ENCODE results near the gene UBE2J2. TPM values are rescaled to one million over a fixed set of nuclear protein-coding genes. Genes with fewer than 3 reads are reported as not detected.

UBE2J2 gene
- total and polyA plus RNA-seq, 2 of the 13 experiments (the other 11 are each of a cell fraction or from before 2014, with no cell fraction given) = 25.4 to 29.4 TPM

DNA sequence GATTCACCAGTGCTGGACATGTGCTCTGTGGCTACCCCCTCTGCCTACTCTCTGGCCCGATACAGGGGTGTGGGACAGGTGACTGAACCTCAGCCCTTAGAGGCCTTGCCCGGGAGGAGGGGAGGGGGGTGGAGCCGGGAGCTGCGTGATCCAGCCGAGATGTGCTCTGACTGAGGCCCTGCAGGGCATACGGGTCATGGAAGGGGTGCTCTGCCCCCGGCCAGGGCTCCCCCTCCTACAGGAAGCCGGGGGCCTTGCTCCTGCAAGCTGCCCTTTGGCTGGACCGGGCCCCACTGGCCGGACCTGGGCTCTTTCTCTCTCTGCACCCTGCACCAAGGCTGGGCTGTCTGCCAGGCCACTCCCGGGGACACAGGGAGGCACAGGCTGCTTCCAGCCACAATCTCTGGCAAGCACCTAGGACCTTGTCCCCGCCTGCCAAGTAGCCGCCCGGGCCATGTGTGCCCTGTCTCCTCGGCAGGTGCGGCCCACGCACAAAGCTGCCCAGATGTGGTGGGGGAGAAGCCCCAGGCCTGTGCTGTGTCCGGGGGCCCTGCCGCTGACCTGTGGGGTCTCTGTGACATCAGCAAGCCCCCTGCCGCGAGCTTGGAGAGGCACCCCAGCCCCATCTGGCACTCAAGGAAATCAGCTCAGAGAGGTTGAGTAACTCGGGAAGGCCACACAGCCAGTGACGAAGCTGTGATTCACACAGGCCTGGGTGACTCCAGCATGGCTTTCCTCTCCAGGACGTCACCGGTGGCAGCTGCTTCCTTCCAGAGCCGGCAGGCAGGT, 8.1 kb upstream of the UBE2J2 start (continued):
- TF ChIP-seq ZNF646 (CRISPR knock-in tag; IDR thresholded peaks at IDR 0.05) (no peak), RFXAP (CRISPR knock-in tag; IDR thresholded peaks at IDR 0.05; ENCODE audit: borderline replicate concordance) (no peak), SKI (IDR thresholded peaks at IDR 0.05; ENCODE audit: partially characterized antibody) (peak; percentile 11), ZNF572 (CRISPR knock-in tag; IDR thresholded peaks at IDR 0.05) (no peak; the same call in 1 of the 2 replicates), AKAP8 (CRISPR knock-in tag; IDR thresholded peaks at IDR 0.05) (peak; percentile 85), ZNF670 (CRISPR knock-in tag; IDR thresholded peaks at IDR 0.05; ENCODE audit: borderline replicate concordance) (no peak), ZNF280B (CRISPR knock-in tag; IDR thresholded peaks at IDR 0.05; ENCODE audit: borderline replicate concordance) (no peak; the same call in 1 of the 2 replicates)
- TF ChIP-seq, protein P1, sequence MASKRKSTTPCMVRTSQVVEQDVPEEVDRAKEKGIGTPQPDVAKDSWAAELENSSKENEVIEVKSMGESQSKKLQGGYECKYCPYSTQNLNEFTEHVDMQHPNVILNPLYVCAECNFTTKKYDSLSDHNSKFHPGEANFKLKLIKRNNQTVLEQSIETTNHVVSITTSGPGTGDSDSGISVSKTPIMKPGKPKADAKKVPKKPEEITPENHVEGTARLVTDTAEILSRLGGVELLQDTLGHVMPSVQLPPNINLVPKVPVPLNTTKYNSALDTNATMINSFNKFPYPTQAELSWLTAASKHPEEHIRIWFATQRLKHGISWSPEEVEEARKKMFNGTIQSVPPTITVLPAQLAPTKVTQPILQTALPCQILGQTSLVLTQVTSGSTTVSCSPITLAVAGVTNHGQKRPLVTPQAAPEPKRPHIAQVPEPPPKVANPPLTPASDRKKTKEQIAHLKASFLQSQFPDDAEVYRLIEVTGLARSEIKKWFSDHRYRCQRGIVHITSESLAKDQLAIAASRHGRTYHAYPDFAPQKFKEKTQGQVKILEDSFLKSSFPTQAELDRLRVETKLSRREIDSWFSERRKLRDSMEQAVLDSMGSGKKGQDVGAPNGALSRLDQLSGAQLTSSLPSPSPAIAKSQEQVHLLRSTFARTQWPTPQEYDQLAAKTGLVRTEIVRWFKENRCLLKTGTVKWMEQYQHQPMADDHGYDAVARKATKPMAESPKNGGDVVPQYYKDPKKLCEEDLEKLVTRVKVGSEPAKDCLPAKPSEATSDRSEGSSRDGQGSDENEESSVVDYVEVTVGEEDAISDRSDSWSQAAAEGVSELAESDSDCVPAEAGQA (IDR thresholded peaks at IDR 0.05; ENCODE audit: low read depth) = no peak
- TF ChIP-seq, protein P1 (CRISPR knock-in tag; IDR thresholded peaks at IDR 0.05; ENCODE audit: borderline replicate concordance) = no peak
- TF ChIP-seq, protein P2, sequence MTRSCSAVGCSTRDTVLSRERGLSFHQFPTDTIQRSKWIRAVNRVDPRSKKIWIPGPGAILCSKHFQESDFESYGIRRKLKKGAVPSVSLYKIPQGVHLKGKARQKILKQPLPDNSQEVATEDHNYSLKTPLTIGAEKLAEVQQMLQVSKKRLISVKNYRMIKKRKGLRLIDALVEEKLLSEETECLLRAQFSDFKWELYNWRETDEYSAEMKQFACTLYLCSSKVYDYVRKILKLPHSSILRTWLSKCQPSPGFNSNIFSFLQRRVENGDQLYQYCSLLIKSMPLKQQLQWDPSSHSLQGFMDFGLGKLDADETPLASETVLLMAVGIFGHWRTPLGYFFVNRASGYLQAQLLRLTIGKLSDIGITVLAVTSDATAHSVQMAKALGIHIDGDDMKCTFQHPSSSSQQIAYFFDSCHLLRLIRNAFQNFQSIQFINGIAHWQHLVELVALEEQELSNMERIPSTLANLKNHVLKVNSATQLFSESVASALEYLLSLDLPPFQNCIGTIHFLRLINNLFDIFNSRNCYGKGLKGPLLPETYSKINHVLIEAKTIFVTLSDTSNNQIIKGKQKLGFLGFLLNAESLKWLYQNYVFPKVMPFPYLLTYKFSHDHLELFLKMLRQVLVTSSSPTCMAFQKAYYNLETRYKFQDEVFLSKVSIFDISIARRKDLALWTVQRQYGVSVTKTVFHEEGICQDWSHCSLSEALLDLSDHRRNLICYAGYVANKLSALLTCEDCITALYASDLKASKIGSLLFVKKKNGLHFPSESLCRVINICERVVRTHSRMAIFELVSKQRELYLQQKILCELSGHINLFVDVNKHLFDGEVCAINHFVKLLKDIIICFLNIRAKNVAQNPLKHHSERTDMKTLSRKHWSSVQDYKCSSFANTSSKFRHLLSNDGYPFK (CRISPR knock-in tag; IDR thresholded peaks at IDR 0.05; ENCODE audit: borderline replicate concordance) = 0 out of 2 replicates have a peak, but pooled peaks have one; percentile 34

Data from HepG2 (cell line).